Liver (tissue), 9 donors: ENCODE data around the gene PLCB4. TPM values are rescaled to one million over a fixed set of nuclear protein-coding genes. Genes with fewer than 3 reads are reported as not detected.

ENCODE experiments used
- DNase-seq: peaks from one replicate; pipeline ENCODE4 v3.0.0-alpha.2; 2017; ENCODE audit warnings: low spot score
- H3K27ac ChIP-seq, 2 donors: one replicate each; pipeline ENCODE4 v1.7.0; 2013; ENCODE audit warnings: inconsistent platforms in 2 of 2, low read length in 2 of 2, control low read depth in 1 of 2, low read depth in 1 of 2, mild to moderate bottlenecking in 1 of 2
- H3K27me3 ChIP-seq, 4 donors: one replicate each; pipeline versions ENCODE4 v1.6.1 to v1.7.0; 2013; ENCODE audit warnings: low read length in 3 of 4, inconsistent platforms in 1 of 4, mild to moderate bottlenecking in 1 of 4, moderate library complexity in 1 of 4; ENCODE audit not compliant: control insufficient read depth in 4 of 4, insufficient read depth in 4 of 4
- H3K36me3 ChIP-seq, 4 donors: one replicate each; pipeline versions ENCODE4 v1.6.1 to v1.7.0; 2013; ENCODE audit warnings: low read length in 3 of 4, mild to moderate bottlenecking in 3 of 4, low read depth in 1 of 4, moderate library complexity in 1 of 4; ENCODE audit not compliant: control insufficient read depth in 4 of 4, insufficient read depth in 3 of 4
- H3K4me1 ChIP-seq, 4 donors: one replicate each; pipeline versions ENCODE4 v1.6.1 to v1.7.0; 2013; ENCODE audit warnings: low read length in 3 of 4, mild to moderate bottlenecking in 3 of 4, moderate library complexity in 1 of 4; ENCODE audit not compliant: control insufficient read depth in 4 of 4, insufficient read depth in 4 of 4
- H3K4me3 ChIP-seq, 3 donors: one replicate each; pipeline versions ENCODE4 v1.6.1 to v1.7.0; 2013; ENCODE audit warnings: low read length in 3 of 3, control low read depth in 1 of 3, low read depth in 1 of 3, mild to moderate bottlenecking in 1 of 3
- H3K9ac ChIP-seq, 2 donors: one replicate each; pipeline ENCODE4 v1.7.0; 2013; ENCODE audit warnings: low read length in 2 of 2, mild to moderate bottlenecking in 2 of 2, moderate library complexity in 2 of 2, control low read depth in 1 of 2, low read depth in 1 of 2
- H3K9me3 ChIP-seq, 4 donors: one replicate each; pipeline versions ENCODE4 v1.6.1 to v1.7.0; 2013; ENCODE audit warnings: low read length in 3 of 4; ENCODE audit not compliant: control insufficient read depth in 4 of 4
- CTCF ChIP-seq: fragments of 150-350 bp; IDR thresholded peaks from 2 replicates; pipeline ENCODE4 v1.5.1; 2017; ENCODE audit warnings: improper control_type of control experiment, low read depth, low read length; ENCODE audit not compliant: missing input control
- EGR1 ChIP-seq, 2 donors: IDR thresholded peaks; 2 replicates each; pipeline ENCODE4 v1.6.1; 2016 to 2018; ENCODE audit warnings: antibody characterized with exemption in 2 of 2, low read depth in 2 of 2
- FOXA1 ChIP-seq: IDR thresholded peaks from 2 replicates; pipeline ENCODE4 v1.6.1; 2016; ENCODE audit warnings: antibody characterized with exemption
- FOXA2 ChIP-seq: IDR thresholded peaks from 2 replicates; pipeline ENCODE4 v1.6.1; 2016; ENCODE audit warnings: antibody characterized with exemption
- GABPA ChIP-seq, 2 donors: IDR thresholded peaks in 1 of 2; conservative IDR thresholded peaks in 1 of 2; 2 replicates each; pipeline ENCODE4 v1.6.1; 2016; ENCODE audit warnings: antibody characterized with exemption in 2 of 2, mild to moderate bottlenecking in 1 of 2, moderate library complexity in 1 of 2
- HNF4A ChIP-seq, 2 donors: conservative IDR thresholded peaks; 2 replicates each; pipeline ENCODE4 v1.6.1; 2016; ENCODE audit warnings: antibody characterized with exemption in 2 of 2, mild to moderate bottlenecking in 2 of 2
- HNF4G ChIP-seq: IDR thresholded peaks from 2 replicates; pipeline ENCODE4 v1.6.1; 2016; ENCODE audit warnings: antibody characterized with exemption
- JUND ChIP-seq, 2 donors: IDR thresholded peaks; 2 replicates each; pipeline ENCODE4 v1.6.1; 2016; ENCODE audit warnings: antibody characterized with exemption in 2 of 2
- NR2F2 ChIP-seq: IDR thresholded peaks from 2 replicates; pipeline ENCODE4 v1.6.1; 2016; ENCODE audit warnings: antibody characterized with exemption
- RAD21 ChIP-seq, 2 donors: IDR thresholded peaks; 2 replicates each; pipeline ENCODE4 v1.6.1; 2016; ENCODE audit warnings: antibody characterized with exemption in 2 of 2, mild to moderate bottlenecking in 2 of 2
- REST ChIP-seq: IDR thresholded peaks from 2 replicates; pipeline ENCODE4 v1.6.1; 2016; ENCODE audit warnings: antibody characterized with exemption, mild to moderate bottlenecking
- RXRA ChIP-seq, 2 donors: IDR thresholded peaks; 2 replicates each; pipeline ENCODE4 v1.6.1; 2017 to 2018; ENCODE audit warnings: antibody characterized with exemption in 2 of 2, mild to moderate bottlenecking in 1 of 2
- SP1 ChIP-seq: IDR thresholded peaks from 2 replicates; pipeline ENCODE4 v1.6.1; 2018; ENCODE audit warnings: antibody characterized with exemption, mild to moderate bottlenecking
- TAF1 ChIP-seq: conservative IDR thresholded peaks from 2 replicates; pipeline ENCODE4 v1.6.1; 2016; ENCODE audit warnings: antibody characterized with exemption, mild to moderate bottlenecking
- YY1 ChIP-seq: IDR thresholded peaks from 2 replicates; pipeline ENCODE4 v1.6.1; 2016; ENCODE audit warnings: antibody characterized with exemption, mild to moderate bottlenecking
- ZBTB33 ChIP-seq: IDR thresholded peaks from 2 replicates; pipeline ENCODE4 v1.6.1; 2016; ENCODE audit warnings: antibody characterized with exemption
- WGBS: extraction: QIAGEN DNeasy Blood & Tissue Kit; methylation state at CpG from one replicate; pipeline ENCODE4 v1.1.7; 2013; 5-methylcytosine and 5-hydroxymethylcytosine counted together
- polyA plus RNA-seq, 2 donors: library from polyadenylated mRNA; stranded (reverse) in 1 of 2; unstranded in 1 of 2; fragments of 200-250 nt in 1 of 2; fragments of >200 nt in 1 of 2; fragmentation: Nextera tagmentation in 1 of 2; extraction: Ambion mirVana in 1 of 2; gene quantifications; one replicate each; pipeline versions ENCODE4 v1.2.1 to v1.2.3, GENCODE V29; 2013 to 2015
- total RNA-seq, 2 donors: library from RNA; depleted of rRNA; stranded (reverse); fragments of >200 nt; gene quantifications; one replicate each; pipeline ENCODE4 v1.2.3, GENCODE V29; 2014
- TF ChIP-seq, protein P1 (sequence below): IDR thresholded peaks from 2 replicates; pipeline ENCODE4 v1.6.1; 2016; ENCODE audit warnings: antibody characterized with exemption
- TF ChIP-seq, protein P2 (sequence below): IDR thresholded peaks from 2 replicates; pipeline ENCODE4 v1.6.1; 2016; ENCODE audit warnings: antibody characterized with exemption
- donor health status: healthy.
- donor health status: healthy.
- donor health status: healthy.
- donor health status: healthy.
- donor health status: healthy.

The PLCB4 gene
- total and polyA plus RNA-seq, 4 donors = 0.14 to 0.67 (median 0.30) TPM

DNA sequence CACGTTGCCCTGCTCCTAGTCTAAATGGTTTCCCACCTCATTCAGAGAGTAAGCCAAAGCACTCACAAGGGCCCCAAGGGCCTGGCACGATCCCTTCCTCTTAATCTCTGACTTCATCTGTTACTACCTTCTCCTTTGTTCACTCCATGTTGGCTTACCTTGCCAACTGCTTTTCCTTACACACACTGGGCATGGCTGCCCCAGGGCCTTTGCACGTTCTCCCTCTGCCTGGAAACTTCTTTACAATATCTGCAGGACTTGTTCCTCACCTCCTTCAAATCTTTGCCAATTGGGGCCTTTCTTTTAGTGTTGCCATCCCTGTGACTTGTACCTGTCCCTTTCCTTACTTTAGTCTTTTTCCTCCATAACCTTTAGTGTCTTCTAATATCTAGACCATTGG, 73.9 kb downstream of the PLCB4 start:
- Histone ChIP-seq H3K4me3 (no peak overlapping the region), H3K9me3 (peaks cover 0 to 3% (median 0%) of the 10 kb centered on the region in 4 donors), H3K36me3 (no peaks in the 10 kb centered on the region), H3K27me3 (peaks cover 0 to 2% (median 0%) of the 10 kb centered on the region in 4 donors), H3K9ac (no peak overlapping the region), H3K27ac (no peak overlapping the region), H3K4me1 (peaks cover 0 to 1% (median 0%) of the 10 kb centered on the region in 4 donors)
- TF ChIP-seq, protein P1, sequence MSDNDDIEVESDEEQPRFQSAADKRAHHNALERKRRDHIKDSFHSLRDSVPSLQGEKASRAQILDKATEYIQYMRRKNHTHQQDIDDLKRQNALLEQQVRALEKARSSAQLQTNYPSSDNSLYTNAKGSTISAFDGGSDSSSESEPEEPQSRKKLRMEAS = no peak
- TF ChIP-seq EGR1 (IDR thresholded peaks at IDR 0.05; ENCODE audit: low read depth in 2 of 2) (no peak), CTCF (no peak), ZBTB33 (no peak), TAF1 (no peak), YY1 (no peak), NR2F2 (no peak), FOXA1 (no peak), JUND (IDR thresholded peaks at IDR 0.05) (no peak), GABPA (IDR thresholded peaks at IDR 0.05 in 1 of 2, conservative IDR thresholded peaks at IDR 0.05 in 1 of 2) (no peak), HNF4A (conservative IDR thresholded peaks at IDR 0.05) (no peak), REST (no peak), RXRA (IDR thresholded peaks at IDR 0.05) (no peak), SP1 (no peak)
- TF ChIP-seq, protein P2, sequence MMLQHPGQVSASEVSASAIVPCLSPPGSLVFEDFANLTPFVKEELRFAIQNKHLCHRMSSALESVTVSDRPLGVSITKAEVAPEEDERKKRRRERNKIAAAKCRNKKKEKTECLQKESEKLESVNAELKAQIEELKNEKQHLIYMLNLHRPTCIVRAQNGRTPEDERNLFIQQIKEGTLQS = no peak
- no peak for DNase-seq
- WGBS = 71% methylated on average over 3 of the region's 3 CpGs

- no peak for DNase-seq
- Histone ChIP-seq H3K36me3 (no peaks in the 10 kb centered on the region), H3K9ac (no peak overlapping the region), H3K27ac (no peak overlapping the region), H3K4me1 (peaks cover 0 to 1% (median 0%) of the 10 kb centered on the region in 4 donors), H3K4me3 (no peak overlapping the region), H3K9me3 (peaks cover 0 to 3% (median 0%) of the 10 kb centered on the region in 4 donors), H3K27me3 (peaks cover 0 to 2% (median 0%) of the 10 kb centered on the region in 4 donors)
- WGBS = 62% methylated on average over 1 of the region's 1 CpG
- TF ChIP-seq NR2F2 (no peak), GABPA (IDR thresholded peaks at IDR 0.05 in 1 of 2, conservative IDR thresholded peaks at IDR 0.05 in 1 of 2) (no peak), TAF1 (no peak), HNF4G (no peak), FOXA2 (no peak), EGR1 (IDR thresholded peaks at IDR 0.05; ENCODE audit: low read depth in 2 of 2) (no peak), ZBTB33 (no peak), FOXA1 (no peak), RXRA (IDR thresholded peaks at IDR 0.05) (no peak), JUND (IDR thresholded peaks at IDR 0.05) (no peak), CTCF (no peak), RAD21 (IDR thresholded peaks at IDR 0.05) (no peak), HNF4A (conservative IDR thresholded peaks at IDR 0.05) (no peak), SP1 (no peak), YY1 (no peak)
- TF ChIP-seq, protein P2 = no peak
- TF ChIP-seq, protein P1 = no peak
Measured at GRCh38 chr20:9143926-9144325, 75.0 kb downstream of the PLCB4 start.
